Mesothelial cell of epicardium (in vitro differentiated cells): ENCODE results near the gene EDN3. TPM values are rescaled to one million over a fixed set of nuclear protein-coding genes. Genes with fewer than 3 reads are reported as not detected.

Experiments
- DNase-seq, 2 experiments: peaks; one replicate each; pipeline ENCODE4 v3.0.0; 2021; ENCODE audit warnings: low spot score in 2 of 2; ENCODE audit not compliant: unreplicated experiment in 2 of 2
- H3K27ac Mint-ChIP-seq: 2 replicates; pipeline ENCODE4 v1.8.0; 2021; ENCODE audit warnings: mixed read lengths
- H3K27me3 Mint-ChIP-seq: 2 replicates; pipeline ENCODE4 v1.8.0; 2021; ENCODE audit warnings: low read depth, mixed read lengths
- H3K36me3 Mint-ChIP-seq: 2 replicates; pipeline ENCODE4 v1.8.0; 2021; ENCODE audit warnings: mixed read lengths
- H3K4me1 Mint-ChIP-seq: 2 replicates; pipeline ENCODE4 v1.8.0; 2021; ENCODE audit warnings: mixed read lengths
- H3K4me3 Mint-ChIP-seq: 2 replicates; pipeline ENCODE4 v1.8.0; 2021; ENCODE audit warnings: mild to moderate bottlenecking, moderate library complexity, mixed read lengths
- H3K9me3 Mint-ChIP-seq: 2 replicates; pipeline ENCODE4 v1.8.0; 2021; ENCODE audit warnings: mixed read lengths
- CTCF ChIP-seq: fragments of 200-600 bp; sonication (generic); IDR thresholded peaks from one replicate; pipeline ENCODE4 v1.5.0; 2021; ENCODE audit warnings: antibody characterized with exemption; ENCODE audit not compliant: unreplicated experiment
- total RNA-seq: library from RNA; stranded (reverse); gene quantifications from 3 replicates; pipeline ENCODE4 v1.2.1, GENCODE V29; 2021

EDN3 gene
- total RNA-seq, 1 donor from 2014 or later = 17.6 TPM

- peak overlapping the region; percentile 38 for H3K27ac Mint-ChIP-seq
- H3K27me3 Mint-ChIP-seq = peaks cover 1% of the 10 kb centered on the region
- no peak for DNase-seq
- peaks cover 25% of the 10 kb centered on the region for H3K4me1 Mint-ChIP-seq
- no peak overlapping the region for H3K4me3 Mint-ChIP-seq
- no peak for TF ChIP-seq CTCF
- H3K9me3 Mint-ChIP-seq = no peaks in the 10 kb centered on the region
- no peaks in the 10 kb centered on the region for H3K36me3 Mint-ChIP-seq
These were observed 73.8 kb downstream of the EDN3 start for GRCh38 chr20:59374261-59374660.

DNA sequence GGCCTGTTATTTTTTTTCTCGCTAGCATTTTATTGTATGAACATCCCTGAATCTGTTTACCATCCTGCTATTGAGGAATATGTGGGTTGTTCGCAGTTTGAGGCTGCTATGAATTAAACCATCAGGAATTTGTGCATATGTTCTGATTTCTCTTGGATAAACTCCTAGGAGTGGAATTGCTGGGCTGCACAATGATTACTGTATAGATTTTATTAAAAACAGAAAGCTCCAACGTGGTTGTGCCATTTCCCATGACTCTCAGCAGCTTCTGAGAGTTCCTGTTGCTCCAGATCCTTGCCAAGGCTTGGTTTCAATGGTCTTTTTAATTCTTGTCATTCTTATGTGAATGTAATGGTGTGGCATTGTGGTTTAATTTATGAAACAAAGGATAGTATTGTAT is 75.1 kb downstream of the EDN3 start:
- H3K27me3 Mint-ChIP-seq = peaks cover 4% of the 10 kb centered on the region
- no peak overlapping the region for H3K4me3 Mint-ChIP-seq
- H3K27ac Mint-ChIP-seq = no peak overlapping the region
- no peak for DNase-seq
- TF ChIP-seq CTCF = no peak
- H3K36me3 Mint-ChIP-seq = no peaks in the 10 kb centered on the region
- peaks cover 25% of the 10 kb centered on the region for H3K4me1 Mint-ChIP-seq
- H3K9me3 Mint-ChIP-seq = no peaks in the 10 kb centered on the region

Other genes starting within 250 kb of the EDN3 start
- 0.02 to 0.05 TPM (median 0.02 TPM) in 3 replicates for gene ZNF831, start 136.8 kb upstream of the EDN3 start, total RNA-seq